Naive thymus-derived CD4-positive, alpha-beta T cell (primary cell): ENCODE measurements around the gene PDCD2L. TPM values are rescaled to one million over a fixed set of nuclear protein-coding genes. Genes with fewer than 3 reads are reported as not detected.

Experiments used
- ATAC-seq: fragments of 150-1000 bp; cut with Tn5 transposase; 2 replicates; pipeline ENCODE4 v1.10.0; 2021; ENCODE audit warnings: mild to moderate bottlenecking, moderate library complexity
- CTCF ChIA-PET: fragments of 350-600 bp; sonication (Branson Sonifier 250); formaldehyde crosslinking; loops from one replicate; lab custom pipeline; 2021; ENCODE audit warnings: antibody characterized with exemption; lab: Charles Lee
- POLR2A ChIA-PET: fragments of 350-600 bp; sonication (Branson Sonifier 250); formaldehyde crosslinking; loops from one replicate; lab custom pipeline; 2021; ENCODE audit warnings: antibody characterized with exemption, inconsistent platforms; lab: Charles Lee
- DNase-seq, 9 donors: peaks; one replicate each; pipeline versions ENCODE4 v3.0.0 to v3.0.0-alpha.2; 2020 to 2022; ENCODE audit warnings: mixed read lengths in 1 of 9
- H3K27ac ChIP-seq: one replicate; pipeline ENCODE4 v1.7.0; 2013; ENCODE audit warnings: mild to moderate bottlenecking, low read depth, low read length, moderate library complexity
- H3K27me3 ChIP-seq, 2 donors: one replicate each; pipeline ENCODE4 v1.7.0; 2013; ENCODE audit warnings: low read length in 2 of 2, mild to moderate bottlenecking in 2 of 2, moderate library complexity in 2 of 2; ENCODE audit not compliant: control insufficient read depth in 2 of 2, insufficient read depth in 2 of 2
- H3K36me3 ChIP-seq, 3 experiments: 1 replicate in 2 of 3; 2 replicates in 1 of 3; pipeline ENCODE4 v1.7.0; 2013; ENCODE audit warnings: low read length in 3 of 3, mild to moderate bottlenecking in 3 of 3, moderate library complexity in 1 of 3; ENCODE audit not compliant: insufficient read depth in 3 of 3, control insufficient read depth in 2 of 3
- H3K4me1 ChIP-seq, 2 donors: one replicate each; pipeline ENCODE4 v1.7.0; 2013; ENCODE audit warnings: low read length in 2 of 2, mild to moderate bottlenecking in 2 of 2, moderate library complexity in 1 of 2; ENCODE audit not compliant: control insufficient read depth in 2 of 2, insufficient read depth in 2 of 2
- H3K4me3 ChIP-seq: 2 replicates; pipeline ENCODE4 v1.7.0; 2013; ENCODE audit warnings: mild to moderate bottlenecking, low read length
- H3K9me3 ChIP-seq, 3 experiments: 1 replicate in 2 of 3; 2 replicates in 1 of 3; pipeline ENCODE4 v1.7.0; 2013; ENCODE audit warnings: low read length in 3 of 3; ENCODE audit not compliant: control insufficient read depth in 2 of 3
- H3K27ac Mint-ChIP-seq, 9 donors: one replicate each; pipeline ENCODE4 v1.8.0; 2020 to 2022; ENCODE audit warnings: mixed read lengths in 9 of 9, mild to moderate bottlenecking in 8 of 9, moderate library complexity in 5 of 9, inconsistent platforms in 2 of 9
- H3K27me3 Mint-ChIP-seq, 5 donors: one replicate each; pipeline ENCODE4 v1.8.0; 2021 to 2022; ENCODE audit warnings: mixed read lengths in 5 of 5, mild to moderate bottlenecking in 1 of 5
- H3K36me3 Mint-ChIP-seq, 5 donors: one replicate each; pipeline ENCODE4 v1.8.0; 2020 to 2022; ENCODE audit warnings: mixed read lengths in 5 of 5, mild to moderate bottlenecking in 3 of 5, inconsistent platforms in 1 of 5
- H3K4me1 Mint-ChIP-seq, 7 donors: one replicate each; pipeline ENCODE4 v1.8.0; 2020 to 2022; ENCODE audit warnings: mixed read lengths in 7 of 7, mild to moderate bottlenecking in 3 of 7, inconsistent platforms in 1 of 7
- H3K4me3 Mint-ChIP-seq, 10 donors: one replicate each; pipeline ENCODE4 v1.8.0; 2020 to 2022; ENCODE audit warnings: mild to moderate bottlenecking in 10 of 10, mixed read lengths in 10 of 10, moderate library complexity in 6 of 10, inconsistent platforms in 2 of 10
- H3K9me3 Mint-ChIP-seq, 11 donors: one replicate each; pipeline ENCODE4 v1.8.0; 2020 to 2022; ENCODE audit warnings: mixed read lengths in 11 of 11, mild to moderate bottlenecking in 4 of 11, inconsistent platforms in 1 of 11, moderate library complexity in 1 of 11
- intact Hi-C, 2 donors: fragments of 100-400 bp; cut with micrococcal nuclease; formaldehyde crosslinking; loops; one replicate each; pipeline ENCODE4 v1.15.1; 2023
- polyA plus RNA-seq, 2 donors: library from polyadenylated mRNA; unstranded; fragments of 300-500 nt; fragmentation: Illumina TruSeq; gene quantifications; one replicate each; pipeline ENCODE4 v1.2.3, GENCODE V29; 2021
- total RNA-seq, 6 experiments: library from RNA in 5 of 6; stranded (reverse) in 5 of 6; gene quantifications; 1 replicate in 5 of 6; 2 replicates in 1 of 6; pipeline ENCODE4 v1.2.3 and lab custom pipeline; 2021 to 2026

Gene PDCD2L
- total and polyA plus RNA-seq, 7 experiments from 2014 or later, result 4.9 to 23.3 (median 14.4) TPM

GRCh38 chr19:34430738-34431625 lies 26.8 kb downstream of the PDCD2L start:
- peak overlapping the region; percentile 56 to 99 (median 88) for H3K4me3 Mint-ChIP-seq
- Histone ChIP-seq H3K9me3 (no peaks in the 10 kb centered on the region), H3K4me3 (peak overlapping the region; percentile 14), H3K27me3 (no peaks in the 10 kb centered on the region), H3K4me1 (peaks cover 12 to 13% of the 10 kb centered on the region in 2 donors), H3K36me3 (peaks cover 10 to 43% (median 10%) of the 10 kb centered on the region in 3 experiments), H3K27ac (peak overlapping the region; percentile 96)
- ChIA-PET CTCF (interaction anchor here (0.8 to 1.6 kb wide), 6 partner anchors 10 to 161 kb away, joined by 3 to 4 read pairs (median 3); no protein-coding TSS in a partner anchor), POLR2A (interaction anchor here (2.1 kb wide), 1 partner anchor 66 kb away, joined by 7 read pairs; the partner anchor contains the start of gene GPI)
- DNase-seq (peak in 7 of 9 donors; percentile 51 to 73 (median 64)), ATAC-seq (peak; percentile 74)
- peaks cover 24 to 60% (median 48%) of the 10 kb centered on the region in 7 donors for H3K4me1 Mint-ChIP-seq
- no peaks in the 10 kb centered on the region for H3K9me3 Mint-ChIP-seq
- H3K27me3 Mint-ChIP-seq, result no peaks in the 10 kb centered on the region
- intact Hi-C loops, result loop anchor here in 1 of 2 donors (1.0 to 5.0 kb wide), 4 partner anchors 81 to 309 kb away; partner anchors contain the start of gene LSM14A
- peaks cover 4 to 16% (median 12%) of the 10 kb centered on the region in 5 donors for H3K36me3 Mint-ChIP-seq
- peak overlapping the region; percentile 19 to 92 (median 74) for H3K27ac Mint-ChIP-seq

GRCh38 chr19:34431681-34432402 lies 27.6 kb downstream of the PDCD2L start:
- H3K36me3 Mint-ChIP-seq, result peaks cover 4 to 19% (median 13%) of the 10 kb centered on the region in 5 donors
- H3K27me3 Mint-ChIP-seq, result no peaks in the 10 kb centered on the region
- Histone ChIP-seq H3K27ac (no peak overlapping the region), H3K4me1 (peaks cover 12 to 13% of the 10 kb centered on the region in 2 donors), H3K36me3 (peaks cover 10 to 44% (median 10%) of the 10 kb centered on the region in 3 experiments), H3K4me3 (no peak overlapping the region), H3K9me3 (no peaks in the 10 kb centered on the region), H3K27me3 (no peaks in the 10 kb centered on the region)
- CTCF ChIA-PET, result interaction anchor here (0.8 to 1.0 kb wide), 2 partner anchors 20 to 48 kb away, joined by 3 read pairs; no protein-coding TSS in a partner anchor
- H3K4me1 Mint-ChIP-seq, result peaks cover 24 to 60% (median 48%) of the 10 kb centered on the region in 7 donors
- POLR2A ChIA-PET, result interaction anchor here (0.6 to 2.1 kb wide), 3 partner anchors 11 to 142 kb away, joined by 3 to 7 read pairs (median 4); partner anchors contain the start of gene GPI
- intact Hi-C loops, result loop anchor here in 1 of 2 donors (2.0 to 5.0 kb wide), 3 partner anchors 160 to 310 kb away; partner anchors contain the start of gene LSM14A
- H3K4me3 Mint-ChIP-seq, result no peak overlapping the region
- DNase-seq, result no peak
- no peak for ATAC-seq
- H3K9me3 Mint-ChIP-seq, result no peaks in the 10 kb centered on the region
- H3K27ac Mint-ChIP-seq, result no peak overlapping the region

GRCh38 chr19:34432797-34433196 lies 28.6 kb downstream of the PDCD2L start:
- peaks cover 10 to 51% (median 13%) of the 10 kb centered on the region in 3 experiments for H3K36me3 ChIP-seq
- peaks cover 12 to 13% of the 10 kb centered on the region in 2 donors for H3K4me1 ChIP-seq
- Mint-ChIP-seq H3K9me3 (no peaks in the 10 kb centered on the region), H3K27me3 (no peaks in the 10 kb centered on the region), H3K4me3 (no peak overlapping the region), H3K27ac (peak overlapping the region in 4 of 9 donors; percentile 11 to 30 (median 16)), H3K4me1 (peaks cover 24 to 58% (median 46%) of the 10 kb centered on the region in 7 donors), H3K36me3 (peaks cover 4 to 19% (median 13%) of the 10 kb centered on the region in 5 donors)
- ChIA-PET CTCF (no interaction called here), POLR2A (interaction anchor here (0.9 kb wide), 1 partner anchor 28 kb away, joined by 3 read pairs; no protein-coding TSS in a partner anchor)
- no peak overlapping the region for H3K4me3 ChIP-seq
- DNase-seq, result no peak
- H3K9me3 ChIP-seq, result no peaks in the 10 kb centered on the region
- ATAC-seq, result no peak
- no peaks in the 10 kb centered on the region for H3K27me3 ChIP-seq
- intact Hi-C loops, result loop anchor here in 1 of 2 donors (5.0 kb wide), 2 partner anchors 160 to 310 kb away; no protein-coding TSS in a partner anchor
- H3K27ac ChIP-seq, result no peak overlapping the region

- ATAC-seq, result no peak
- no peaks in the 10 kb centered on the region for H3K9me3 ChIP-seq
- CTCF ChIA-PET, result no interaction called here
- Mint-ChIP-seq H3K4me1 (peaks cover 16 to 24% (median 19%) of the 10 kb centered on the region in 7 donors), H3K36me3 (peaks cover 4 to 26% (median 18%) of the 10 kb centered on the region in 5 donors), H3K27me3 (no peaks in the 10 kb centered on the region), H3K9me3 (peaks cover 0 to 2% (median 0%) of the 10 kb centered on the region in 11 donors), H3K4me3 (no peak overlapping the region), H3K27ac (no peak overlapping the region)
- H3K27ac ChIP-seq, result no peak overlapping the region
- POLR2A ChIA-PET, result no interaction called here
- H3K27me3 ChIP-seq, result no peaks in the 10 kb centered on the region
- DNase-seq, result no peak
- peaks cover 17 to 75% (median 17%) of the 10 kb centered on the region in 3 experiments for H3K36me3 ChIP-seq
- H3K4me1 ChIP-seq, result no peaks in the 10 kb centered on the region
- intact Hi-C loops, result no loop called here
- H3K4me3 ChIP-seq, result no peak overlapping the region
Observed at GRCh38 chr19:34436716-34437115, 32.5 kb downstream of the PDCD2L start.

- H3K4me1 Mint-ChIP-seq, result peaks cover 0 to 24% (median 4%) of the 10 kb centered on the region in 7 donors
- H3K36me3 Mint-ChIP-seq, result peaks cover 22 to 59% (median 40%) of the 10 kb centered on the region in 5 donors
- intact Hi-C loops, result no loop called here
- peaks cover 22 to 84% (median 41%) of the 10 kb centered on the region in 3 experiments for H3K36me3 ChIP-seq
- POLR2A ChIA-PET, result interaction anchor here (0.5 to 0.7 kb wide), 2 partner anchors 22 to 75 kb away, joined by 3 read pairs; no protein-coding TSS in a partner anchor
- H3K4me3 ChIP-seq, result no peak overlapping the region
- no peak overlapping the region for H3K27ac ChIP-seq
- CTCF ChIA-PET, result no interaction called here
- peaks cover 0 to 4% of the 10 kb centered on the region in 2 donors for H3K4me1 ChIP-seq
- peak overlapping the region in 5 of 9 donors; percentile 15 to 76 (median 55) for H3K27ac Mint-ChIP-seq
- ATAC-seq (no peak), DNase-seq (no peak)
- no peak overlapping the region for H3K4me3 Mint-ChIP-seq
- H3K27me3 Mint-ChIP-seq, result no peaks in the 10 kb centered on the region
- H3K9me3 Mint-ChIP-seq, result no peaks in the 10 kb centered on the region
- no peaks in the 10 kb centered on the region for H3K27me3 ChIP-seq
- no peaks in the 10 kb centered on the region for H3K9me3 ChIP-seq
Observed at GRCh38 chr19:34448191-34448590, 44.0 kb downstream of the PDCD2L start.

GRCh38 chr19:34452723-34453122 lies 48.5 kb downstream of the PDCD2L start:
- no peak overlapping the region for H3K4me3 ChIP-seq
- H3K36me3 ChIP-seq, result peaks cover 19 to 70% (median 30%) of the 10 kb centered on the region in 3 experiments
- Mint-ChIP-seq H3K4me3 (no peak overlapping the region), H3K36me3 (peaks cover 7 to 57% (median 25%) of the 10 kb centered on the region in 5 donors), H3K9me3 (no peaks in the 10 kb centered on the region), H3K27ac (peak overlapping the region in 2 of 9 donors; percentile 33 to 45), H3K4me1 (peaks cover 0 to 9% (median 3%) of the 10 kb centered on the region in 7 donors), H3K27me3 (no peaks in the 10 kb centered on the region)
- H3K27me3 ChIP-seq, result no peaks in the 10 kb centered on the region
- no peaks in the 10 kb centered on the region for H3K9me3 ChIP-seq
- no peak for ATAC-seq
- intact Hi-C loops, result no loop called here
- peaks cover 0 to 4% of the 10 kb centered on the region in 2 donors for H3K4me1 ChIP-seq
- ChIA-PET POLR2A (no interaction called here), CTCF (interaction anchor here (0.9 to 1.2 kb wide), 2 partner anchors 21 to 25 kb away, joined by 3 read pairs; partner anchors contain the start of gene UBA2)
- H3K27ac ChIP-seq, result no peak overlapping the region
- DNase-seq, result no peak
